Activated CD4-positive, alpha-beta T cell treated with anti-CD3 and anti-CD28 coated beads, Interleukin-2, amount 50 U/mL, for 16 hours (primary cell): ENCODE results near the gene RPL36.
A peak's percentile ranks its signal among the peaks of the same experiment; 100 is the strongest.
"Not testable (repeated sequence)": the region's sequence is repeated elsewhere in the genome, so short reads cannot be mapped to it uniquely, and the experiment has no call there.

ENCODE experiments used
- DNase-seq: peaks from one replicate; pipeline ENCODE4 v3.0.0-alpha.2; 2020

RPL36 gene

GRCh38 chr19:5707576-5708575, 17.8 kb downstream of the RPL36 start:
- no peak for DNase-seq

DNA sequence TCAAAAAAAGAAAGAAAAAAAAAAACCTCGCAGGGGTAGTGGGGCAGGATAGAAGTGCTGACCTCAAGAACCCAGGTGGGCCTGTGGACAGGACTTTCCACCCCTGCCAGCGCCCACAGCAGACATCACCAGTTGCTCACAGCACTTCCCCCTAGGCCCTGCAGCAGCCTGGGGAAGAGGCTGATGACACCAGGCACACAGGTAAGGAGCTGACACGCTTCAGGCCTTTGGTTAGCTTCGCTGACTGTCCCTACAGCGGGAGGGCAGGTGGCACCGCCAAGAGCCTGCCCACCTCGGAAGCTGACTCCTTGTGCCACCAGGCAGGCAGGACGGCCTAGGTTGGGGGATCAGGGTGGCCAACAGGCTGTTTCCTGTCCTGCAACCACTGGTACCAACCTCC, 20.9 kb downstream of the RPL36 start:
- no peak for DNase-seq

GRCh38 chr19:5711713-5712161, 21.6 kb downstream of the RPL36 start:
- no peak for DNase-seq

- no peak for DNase-seq
Measured at GRCh38 chr19:5713228-5713627, 23.1 kb downstream of the RPL36 start.

GRCh38 chr19:5714816-5715215, 24.7 kb downstream of the RPL36 start:
- DNase-seq: no peak

- DNase-seq: no peak
Measured at GRCh38 chr19:5717215-5717935, 27.3 kb downstream of the RPL36 start.

- DNase-seq: peak; percentile 30
Measured at GRCh38 chr19:5718037-5718578, 28.0 kb downstream of the RPL36 start.

DNA sequence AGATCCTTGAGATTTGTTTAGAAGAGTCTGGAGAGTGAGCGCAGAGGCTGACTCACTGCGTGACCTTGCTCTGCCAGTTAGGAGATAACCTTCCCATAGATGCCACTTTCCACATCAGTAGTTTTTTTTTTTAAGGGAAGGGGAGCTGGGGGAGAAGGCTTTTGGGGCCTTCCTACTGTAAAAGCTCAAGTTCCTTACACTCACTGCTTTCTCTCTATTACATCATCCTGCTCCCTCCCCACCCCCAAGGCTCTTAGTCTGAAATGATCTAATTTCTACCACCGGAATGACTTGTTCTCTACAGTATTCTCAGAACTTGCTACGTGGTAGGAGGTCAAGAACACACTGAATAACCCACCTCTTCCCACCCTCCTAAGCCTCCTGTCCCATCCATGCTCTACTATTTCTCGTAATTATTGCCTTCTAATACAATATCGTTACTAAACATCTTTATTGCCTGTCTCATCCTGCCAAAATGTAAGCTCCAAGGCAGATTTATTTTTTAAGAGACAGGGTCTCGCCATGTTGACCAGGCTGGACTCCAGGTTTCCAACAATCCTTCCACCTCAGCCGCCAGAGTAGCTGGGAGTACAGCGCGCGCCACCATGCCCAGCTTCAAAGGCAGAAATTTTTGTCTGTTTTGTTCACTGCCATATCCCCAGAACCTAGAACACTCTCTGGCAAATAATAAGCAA, 28.6 kb downstream of the RPL36 start:
- peak; percentile 90 for DNase-seq

- DNase-seq: peak; percentile 37
Measured at GRCh38 chr19:5719274-5719960, 29.3 kb downstream of the RPL36 start.

- DNase-seq: peak; percentile 99
Measured at GRCh38 chr19:5719961-5720790, 30.1 kb downstream of the RPL36 start, which contains the start of the genes CATSPERD and LONP1. TSS of gene CATSPERD (plus strand) at chr19:5720637. CDS start at chr19:5720738, 101 bp downstream. TSS of gene LONP1 (minus strand) at chr19:5720146. CDS start at chr19:5720132, 14 bp downstream.

DNA sequence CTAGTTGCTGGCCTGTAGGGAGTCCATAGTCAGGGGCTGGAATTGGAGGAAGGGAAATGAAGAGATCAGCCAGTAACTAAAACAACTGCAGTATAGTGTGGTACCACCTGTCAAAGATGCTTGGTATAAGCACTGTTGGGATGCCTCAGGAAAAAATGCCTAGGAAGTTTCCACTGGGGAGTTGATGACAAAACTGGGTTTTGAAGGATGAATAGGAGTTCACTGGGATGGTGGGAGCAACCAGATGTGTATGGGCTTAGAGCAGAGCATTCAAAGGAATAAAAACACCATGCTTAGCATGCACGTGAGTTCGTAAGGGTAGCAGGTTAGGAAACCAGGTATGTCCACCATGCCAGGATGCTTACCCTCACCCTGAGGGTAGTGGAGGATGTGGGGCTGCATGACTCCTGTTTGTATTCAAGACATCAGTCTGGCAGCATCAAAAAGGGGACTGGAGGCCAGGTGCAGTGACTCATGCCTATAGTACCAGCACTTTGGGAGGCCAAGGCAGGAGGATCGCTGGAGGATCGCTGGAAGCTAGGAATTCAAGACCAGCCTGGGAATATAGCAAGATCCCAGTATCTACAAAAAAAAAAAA, 37.5 kb downstream of the RPL36 start:
- DNase-seq: no peak

DNA sequence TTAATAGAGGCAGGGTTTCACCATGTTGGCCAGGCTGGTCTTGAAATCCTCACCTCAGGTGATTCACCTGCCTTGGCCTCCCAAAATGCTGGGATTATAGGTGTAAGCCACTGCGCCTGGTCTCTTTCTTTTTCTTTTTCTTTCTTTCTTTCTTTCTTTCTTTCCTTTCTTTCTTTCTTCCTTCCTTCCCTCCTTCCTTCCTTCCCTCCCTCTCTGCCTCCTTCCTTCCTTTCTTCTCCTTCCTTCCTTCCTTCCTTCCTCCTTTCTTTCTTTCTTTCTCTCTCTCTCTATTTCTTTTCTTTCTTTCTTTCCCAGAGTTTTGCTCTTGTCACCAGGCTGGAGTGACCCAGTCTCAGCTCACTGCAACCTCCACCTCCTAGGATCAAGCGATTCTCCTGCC, 43.1 kb downstream of the RPL36 start:
- not testable (repeated sequence) for DNase-seq

DNA sequence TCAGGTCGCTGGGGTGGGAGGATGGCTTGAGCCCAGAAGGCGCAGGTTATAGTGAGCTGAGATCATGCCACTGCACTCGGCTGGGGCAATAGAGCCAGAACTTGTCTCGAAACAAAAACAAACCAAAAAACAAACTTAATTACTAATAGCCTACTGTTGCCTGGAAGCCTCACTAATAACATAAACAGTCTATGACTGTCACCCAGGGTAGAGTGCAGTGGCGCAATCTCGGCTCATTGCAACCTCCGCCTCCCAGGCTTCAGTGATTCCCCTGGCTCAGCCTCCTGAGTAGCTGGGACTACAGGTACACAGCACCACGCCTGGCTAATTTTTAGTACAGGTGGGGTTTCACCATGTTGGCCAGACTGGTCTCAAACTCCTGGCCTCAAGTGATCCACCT, 48.3 kb downstream of the RPL36 start:
- DNase-seq: no peak
